ENCODE measurements around the gene ZHX3.

ZHX3 gene

DNA sequence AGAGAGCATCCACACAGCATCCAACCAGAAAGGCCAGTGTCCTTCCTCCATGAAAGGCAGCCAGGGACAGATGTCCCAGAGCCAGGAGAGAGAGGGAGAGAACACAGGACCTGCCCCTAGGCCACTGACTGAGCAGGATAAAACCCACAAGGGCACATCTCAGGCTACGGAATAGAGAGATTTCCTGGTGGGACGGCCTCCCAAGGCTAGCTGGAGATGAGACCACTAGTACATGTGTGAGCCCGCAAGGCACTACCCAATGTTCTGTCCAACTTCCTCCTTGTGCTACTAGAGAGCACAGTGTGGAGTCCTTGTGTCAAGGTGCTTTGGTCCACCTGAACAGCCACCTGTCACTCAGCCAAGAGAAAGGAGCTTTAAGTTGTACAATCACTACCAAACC, 136.0 kb downstream of the ZHX3 start:
- no peak for TF ChIP-seq POLR2AphosphoS5 (IDR thresholded peaks at IDR 0.05; ENCODE audit: low read depth)
- TF ChIP-seq GABPA (IDR thresholded peaks at IDR 0.05; ENCODE audit: low read depth), result no peak
- TF ChIP-seq, protein P1, sequence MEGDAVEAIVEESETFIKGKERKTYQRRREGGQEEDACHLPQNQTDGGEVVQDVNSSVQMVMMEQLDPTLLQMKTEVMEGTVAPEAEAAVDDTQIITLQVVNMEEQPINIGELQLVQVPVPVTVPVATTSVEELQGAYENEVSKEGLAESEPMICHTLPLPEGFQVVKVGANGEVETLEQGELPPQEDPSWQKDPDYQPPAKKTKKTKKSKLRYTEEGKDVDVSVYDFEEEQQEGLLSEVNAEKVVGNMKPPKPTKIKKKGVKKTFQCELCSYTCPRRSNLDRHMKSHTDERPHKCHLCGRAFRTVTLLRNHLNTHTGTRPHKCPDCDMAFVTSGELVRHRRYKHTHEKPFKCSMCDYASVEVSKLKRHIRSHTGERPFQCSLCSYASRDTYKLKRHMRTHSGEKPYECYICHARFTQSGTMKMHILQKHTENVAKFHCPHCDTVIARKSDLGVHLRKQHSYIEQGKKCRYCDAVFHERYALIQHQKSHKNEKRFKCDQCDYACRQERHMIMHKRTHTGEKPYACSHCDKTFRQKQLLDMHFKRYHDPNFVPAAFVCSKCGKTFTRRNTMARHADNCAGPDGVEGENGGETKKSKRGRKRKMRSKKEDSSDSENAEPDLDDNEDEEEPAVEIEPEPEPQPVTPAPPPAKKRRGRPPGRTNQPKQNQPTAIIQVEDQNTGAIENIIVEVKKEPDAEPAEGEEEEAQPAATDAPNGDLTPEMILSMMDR (IDR thresholded peaks at IDR 0.05; ENCODE audit: insufficient read depth, low read length), result no peak
- TF ChIP-seq, protein P2, sequence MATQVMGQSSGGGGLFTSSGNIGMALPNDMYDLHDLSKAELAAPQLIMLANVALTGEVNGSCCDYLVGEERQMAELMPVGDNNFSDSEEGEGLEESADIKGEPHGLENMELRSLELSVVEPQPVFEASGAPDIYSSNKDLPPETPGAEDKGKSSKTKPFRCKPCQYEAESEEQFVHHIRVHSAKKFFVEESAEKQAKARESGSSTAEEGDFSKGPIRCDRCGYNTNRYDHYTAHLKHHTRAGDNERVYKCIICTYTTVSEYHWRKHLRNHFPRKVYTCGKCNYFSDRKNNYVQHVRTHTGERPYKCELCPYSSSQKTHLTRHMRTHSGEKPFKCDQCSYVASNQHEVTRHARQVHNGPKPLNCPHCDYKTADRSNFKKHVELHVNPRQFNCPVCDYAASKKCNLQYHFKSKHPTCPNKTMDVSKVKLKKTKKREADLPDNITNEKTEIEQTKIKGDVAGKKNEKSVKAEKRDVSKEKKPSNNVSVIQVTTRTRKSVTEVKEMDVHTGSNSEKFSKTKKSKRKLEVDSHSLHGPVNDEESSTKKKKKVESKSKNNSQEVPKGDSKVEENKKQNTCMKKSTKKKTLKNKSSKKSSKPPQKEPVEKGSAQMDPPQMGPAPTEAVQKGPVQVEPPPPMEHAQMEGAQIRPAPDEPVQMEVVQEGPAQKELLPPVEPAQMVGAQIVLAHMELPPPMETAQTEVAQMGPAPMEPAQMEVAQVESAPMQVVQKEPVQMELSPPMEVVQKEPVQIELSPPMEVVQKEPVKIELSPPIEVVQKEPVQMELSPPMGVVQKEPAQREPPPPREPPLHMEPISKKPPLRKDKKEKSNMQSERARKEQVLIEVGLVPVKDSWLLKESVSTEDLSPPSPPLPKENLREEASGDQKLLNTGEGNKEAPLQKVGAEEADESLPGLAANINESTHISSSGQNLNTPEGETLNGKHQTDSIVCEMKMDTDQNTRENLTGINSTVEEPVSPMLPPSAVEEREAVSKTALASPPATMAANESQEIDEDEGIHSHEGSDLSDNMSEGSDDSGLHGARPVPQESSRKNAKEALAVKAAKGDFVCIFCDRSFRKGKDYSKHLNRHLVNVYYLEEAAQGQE (IDR thresholded peaks at IDR 0.05; ENCODE audit: insufficient replicate concordance, low read depth), result no peak
- no peak for TF ChIP-seq SPI1 (IDR thresholded peaks at IDR 0.05; ENCODE audit: borderline replicate concordance, low read depth)
- no peaks in the 10 kb centered on the region for H3K27me3 ChIP-seq (ENCODE audit: insufficient read depth, poor library complexity, severe bottlenecking)
- DNase-seq (ENCODE audit: low read depth in 1 of 2, low spot score in 1 of 2), result no peak
- H3K4me3 ChIP-seq (replicated peaks; ENCODE audit: insufficient read depth, low read length), result no peak overlapping the region
- no peak overlapping the region for H3K27ac ChIP-seq (replicated peaks)

DNA sequence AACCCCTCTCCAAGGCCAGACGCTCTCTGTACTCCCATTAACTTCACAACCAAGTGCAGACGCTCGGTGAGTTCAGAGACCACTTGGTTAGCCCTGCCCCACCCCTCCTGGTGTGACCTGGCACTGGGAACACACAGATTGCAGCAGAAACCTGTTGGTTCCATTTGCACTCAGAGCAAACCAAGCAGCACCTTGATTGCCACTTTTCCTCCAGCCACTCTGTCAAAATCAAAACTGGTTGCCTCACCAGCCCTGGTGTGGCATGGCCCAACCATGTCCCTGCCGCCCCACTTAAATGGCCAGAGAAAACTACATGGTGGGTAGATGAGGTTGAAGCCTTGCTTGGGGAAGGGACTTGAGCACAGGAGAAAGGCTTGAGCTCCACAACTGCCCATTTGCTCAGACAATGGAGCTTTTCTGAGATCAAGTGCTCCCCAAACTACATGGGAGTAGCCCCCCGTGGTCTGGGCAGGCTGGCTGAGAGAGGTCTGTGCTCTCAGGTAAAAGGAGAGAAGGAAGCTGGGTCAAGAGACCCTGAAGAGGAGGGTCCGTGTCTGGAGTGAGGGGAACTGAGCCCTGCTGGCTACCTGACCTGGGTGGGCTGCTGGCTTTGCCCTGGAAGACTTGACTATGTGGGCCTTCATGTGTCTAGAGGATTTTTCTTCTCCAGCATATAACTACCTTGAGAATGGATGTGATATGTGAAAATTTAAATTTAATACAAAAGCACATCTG, 136.8 kb downstream of the ZHX3 start:
- Histone ChIP-seq H3K4me3 (replicated peaks; ENCODE audit: insufficient read depth, low read length) (no peak overlapping the region), H3K27ac (replicated peaks) (no peak overlapping the region), H3K27me3 (ENCODE audit: insufficient read depth, poor library complexity, severe bottlenecking) (no peaks in the 10 kb centered on the region)
- DNase-seq (ENCODE audit: low read depth in 1 of 2, low spot score in 1 of 2), result no peak
- no peak for TF ChIP-seq SPI1 (IDR thresholded peaks at IDR 0.05; ENCODE audit: borderline replicate concordance, low read depth)
- TF ChIP-seq, protein P2 (IDR thresholded peaks at IDR 0.05; ENCODE audit: insufficient replicate concordance, low read depth), result no peak
- no peak for TF ChIP-seq POLR2AphosphoS5 (IDR thresholded peaks at IDR 0.05; ENCODE audit: low read depth)
- TF ChIP-seq, protein P1 (IDR thresholded peaks at IDR 0.05; ENCODE audit: insufficient read depth, low read length), result no peak
- TF ChIP-seq GABPA (IDR thresholded peaks at IDR 0.05; ENCODE audit: low read depth), result no peak

DNA sequence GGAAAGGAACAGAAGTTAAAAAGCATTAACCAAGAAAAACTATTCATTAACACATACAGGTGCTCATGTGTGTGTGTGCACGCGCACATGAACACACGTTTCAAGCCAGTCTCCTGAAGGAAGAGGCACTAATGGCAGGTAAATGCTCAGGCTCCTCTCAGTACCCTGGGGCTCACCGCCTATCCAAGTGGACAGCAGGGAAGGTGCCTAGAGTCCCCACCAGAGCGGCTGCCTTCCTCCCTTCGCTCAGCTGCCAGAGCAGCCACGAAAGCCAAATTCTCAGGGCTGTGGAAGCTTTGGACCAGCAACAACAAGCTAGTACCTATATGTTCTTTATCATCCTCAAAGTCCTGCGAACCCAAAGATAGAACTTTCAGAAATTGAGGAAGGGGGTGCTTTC, 137.6 kb downstream of the ZHX3 start:
- H3K27me3 ChIP-seq (ENCODE audit: insufficient read depth, poor library complexity, severe bottlenecking), result no peaks in the 10 kb centered on the region
- H3K4me3 ChIP-seq (replicated peaks; ENCODE audit: insufficient read depth, low read length), result no peak overlapping the region
- no peak for DNase-seq (ENCODE audit: low read depth in 1 of 2, low spot score in 1 of 2)
- H3K27ac ChIP-seq (replicated peaks), result no peak overlapping the region
- TF ChIP-seq SPI1 (IDR thresholded peaks at IDR 0.05; ENCODE audit: borderline replicate concordance, low read depth), result no peak
- no peak for TF ChIP-seq POLR2AphosphoS5 (IDR thresholded peaks at IDR 0.05; ENCODE audit: low read depth)
- TF ChIP-seq GABPA (IDR thresholded peaks at IDR 0.05; ENCODE audit: low read depth), result no peak
- TF ChIP-seq, protein P2 (IDR thresholded peaks at IDR 0.05; ENCODE audit: insufficient replicate concordance, low read depth), result no peak
- TF ChIP-seq, protein P1 (IDR thresholded peaks at IDR 0.05; ENCODE audit: insufficient read depth, low read length), result no peak
